T-helper 2 cell treated with Interferon-gamma antibody and Interleukin-4, amounts not matched to agents 100 ng/mL and 5 ng/mL, for 36 hours (primary cell): ENCODE data around the gene C11orf86. TPM values are rescaled to one million over a fixed set of nuclear protein-coding genes. Genes with fewer than 3 reads are reported as not detected.
"Not testable (repeated sequence)": the region's sequence is repeated elsewhere in the genome, so short reads cannot be mapped to it uniquely, and the experiment has no call there.

Experiments
- intact Hi-C: fragments of 100-400 bp; cut with micrococcal nuclease; formaldehyde crosslinking; loops from one replicate; pipeline ENCODE4 v1.15.1; 2023
- total RNA-seq: library from RNA; stranded (reverse); gene quantifications from 2 replicates; pipeline ENCODE4 v1.2.3, GENCODE V29; 2022

C11orf86 gene, protein sequence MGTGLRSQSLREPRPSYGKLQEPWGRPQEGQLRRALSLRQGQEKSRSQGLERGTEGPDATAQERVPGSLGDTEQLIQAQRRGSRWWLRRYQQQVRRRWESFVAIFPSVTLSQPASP
- total RNA-seq: not detected in 2 replicates

DNA sequence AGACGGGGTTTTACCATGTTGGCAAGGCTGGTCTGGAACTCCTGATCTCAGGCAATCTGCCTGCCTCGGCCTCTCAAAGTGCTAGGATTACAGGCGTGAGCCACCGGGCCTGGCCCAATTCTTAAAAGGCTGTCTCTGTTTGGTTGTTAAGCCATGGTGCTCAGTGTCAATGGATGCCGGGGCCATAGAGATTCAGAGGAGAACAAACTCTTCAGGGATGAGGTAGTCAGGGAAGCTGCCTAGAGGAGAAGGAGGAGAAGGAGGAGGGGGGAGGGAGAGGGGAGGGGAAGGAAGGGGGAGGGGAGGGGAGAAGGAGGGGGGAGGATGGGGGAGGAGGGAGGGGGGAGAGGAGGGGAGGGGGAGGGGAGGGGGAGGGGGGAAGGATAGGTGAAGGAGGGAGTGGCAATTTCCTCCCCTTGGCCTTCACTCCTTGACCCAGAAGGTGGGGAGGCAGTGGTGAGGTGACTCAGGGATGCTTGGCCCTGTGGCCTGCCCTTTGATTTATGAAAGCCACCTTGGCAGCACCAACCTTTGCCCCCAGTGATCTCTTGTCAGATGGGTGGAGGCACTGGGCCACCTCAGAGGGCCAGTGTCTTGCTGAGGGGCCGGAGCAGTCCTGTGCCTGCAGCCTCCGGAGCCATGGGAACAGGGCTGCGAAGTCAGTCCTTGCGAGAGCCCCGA, at the start of gene C11orf86:
C11orf86 (plus strand) TSS at position 581 of the 681 bp plus-strand sequence; CDS start at position 640, 59 bp downstream.
- intact Hi-C loops: no loop called here

DNA sequence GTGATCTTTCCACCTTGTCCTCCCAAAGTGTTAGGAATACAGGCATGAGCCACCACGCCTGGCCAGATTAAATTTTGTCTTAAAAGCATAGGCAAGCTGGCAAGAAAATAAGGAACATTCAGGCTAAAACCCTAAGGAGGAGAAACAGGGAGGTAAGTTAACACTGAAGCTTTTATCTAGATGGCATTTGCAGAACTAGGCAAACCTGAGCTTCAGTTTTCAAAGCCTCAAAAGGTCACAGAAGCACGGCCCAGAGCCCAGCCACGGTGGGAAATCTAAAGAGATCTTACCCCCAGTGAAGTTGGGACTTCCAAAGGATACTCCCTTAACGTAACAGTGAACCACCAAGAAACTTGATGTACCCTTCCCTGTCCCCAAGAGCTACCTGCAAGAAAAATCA, 45.4 kb upstream of the C11orf86 start:
- intact Hi-C loops: no loop called here

DNA sequence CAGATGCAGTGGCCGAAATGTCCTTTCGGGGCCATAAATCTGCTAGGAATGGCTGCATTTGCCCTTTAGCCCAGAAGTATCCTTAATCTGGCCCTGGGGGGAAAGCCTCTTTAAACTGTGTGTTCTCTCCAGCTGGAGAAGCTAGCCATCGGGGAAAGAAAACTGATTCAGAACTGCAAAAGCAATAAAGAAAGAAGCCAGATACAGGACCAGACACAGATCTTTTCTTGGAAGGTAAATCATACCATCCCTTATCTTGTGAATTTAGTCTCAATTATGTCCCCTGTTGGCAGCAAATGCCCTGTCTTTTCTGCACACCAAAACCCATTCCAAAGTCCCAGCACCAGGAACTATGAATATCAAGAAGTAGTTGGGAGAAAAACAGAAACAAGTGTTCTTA, 42.6 kb upstream of the C11orf86 start:
- intact Hi-C loops: no loop called here

DNA sequence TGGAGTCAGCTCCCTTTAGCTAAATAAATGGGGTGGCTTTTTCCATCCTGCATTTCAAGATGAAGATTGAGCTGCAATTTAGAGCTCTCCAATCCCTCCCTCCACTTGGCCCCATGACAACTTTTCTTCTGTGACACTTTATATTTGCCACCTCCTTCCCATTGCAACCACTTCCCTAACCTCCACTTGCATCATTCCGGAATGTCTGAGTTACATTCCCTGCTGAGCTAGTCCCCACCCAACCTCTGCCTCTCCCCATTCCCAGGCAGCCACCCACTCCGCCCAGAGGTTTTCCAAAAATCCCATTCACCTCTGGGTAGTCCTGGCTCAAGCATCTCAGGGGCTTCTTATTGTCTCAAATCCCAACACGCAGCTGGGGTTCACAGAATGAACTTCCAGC, 41.6 kb upstream of the C11orf86 start:
- intact Hi-C loops: no loop called here

DNA sequence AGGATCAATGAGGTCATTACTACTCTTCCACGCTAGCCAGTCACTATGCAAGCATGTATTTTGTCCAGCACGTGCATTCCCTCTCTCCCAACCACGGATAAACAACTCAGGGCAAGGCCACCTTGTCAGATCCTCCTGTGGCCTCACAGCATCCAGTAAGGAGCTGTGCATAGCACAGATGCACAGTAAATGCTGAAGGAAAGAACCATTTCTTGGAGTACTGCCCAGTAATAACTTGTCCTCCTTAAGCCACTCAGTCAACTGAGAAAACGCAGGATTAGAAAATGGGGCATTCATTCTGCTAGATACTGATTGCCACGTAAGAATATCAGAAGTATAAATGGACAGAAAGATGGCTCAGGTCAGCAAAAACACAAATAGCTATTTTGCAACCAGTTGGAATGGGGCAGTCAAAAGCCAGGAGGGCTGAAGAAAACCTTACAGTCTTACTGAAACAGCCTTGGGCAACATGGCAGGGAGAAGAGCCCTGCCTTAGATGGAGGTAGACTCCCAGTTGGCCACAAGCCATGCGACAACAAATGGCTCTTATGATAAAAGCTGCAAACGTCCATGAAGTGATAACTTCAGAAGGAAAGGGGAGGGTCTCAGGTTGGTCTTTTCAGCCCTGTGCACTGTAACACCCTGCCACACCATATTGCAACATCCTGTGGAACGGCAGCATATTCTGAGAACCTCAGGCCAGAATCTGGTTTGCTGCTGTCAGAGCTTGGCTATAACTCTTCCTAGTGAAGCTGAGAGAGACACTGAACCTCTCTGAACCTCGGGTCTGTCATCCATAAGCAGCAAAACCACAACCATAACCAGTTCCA, 39.9 kb upstream of the C11orf86 start:
- intact Hi-C loops: no loop called here

DNA sequence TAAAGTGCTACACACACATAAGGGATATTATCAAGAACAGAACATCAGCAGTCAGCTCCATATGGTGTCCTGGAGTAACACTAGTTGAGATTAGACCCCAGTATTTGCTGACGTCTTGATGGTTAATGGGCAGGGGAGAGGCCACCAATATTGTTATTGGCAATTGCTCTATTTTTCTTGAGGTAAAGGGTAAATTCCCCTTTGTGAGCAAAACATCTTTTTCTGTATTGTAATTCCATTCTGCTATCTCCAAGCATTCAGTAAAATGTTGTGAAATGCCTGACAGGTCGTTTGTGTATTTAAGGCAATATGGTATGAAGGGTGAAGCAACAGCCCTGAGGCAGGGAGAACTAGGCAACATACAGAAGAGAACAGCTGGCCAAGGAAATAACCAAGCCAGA, 38.8 kb upstream of the C11orf86 start:
- intact Hi-C loops: no loop called here

DNA sequence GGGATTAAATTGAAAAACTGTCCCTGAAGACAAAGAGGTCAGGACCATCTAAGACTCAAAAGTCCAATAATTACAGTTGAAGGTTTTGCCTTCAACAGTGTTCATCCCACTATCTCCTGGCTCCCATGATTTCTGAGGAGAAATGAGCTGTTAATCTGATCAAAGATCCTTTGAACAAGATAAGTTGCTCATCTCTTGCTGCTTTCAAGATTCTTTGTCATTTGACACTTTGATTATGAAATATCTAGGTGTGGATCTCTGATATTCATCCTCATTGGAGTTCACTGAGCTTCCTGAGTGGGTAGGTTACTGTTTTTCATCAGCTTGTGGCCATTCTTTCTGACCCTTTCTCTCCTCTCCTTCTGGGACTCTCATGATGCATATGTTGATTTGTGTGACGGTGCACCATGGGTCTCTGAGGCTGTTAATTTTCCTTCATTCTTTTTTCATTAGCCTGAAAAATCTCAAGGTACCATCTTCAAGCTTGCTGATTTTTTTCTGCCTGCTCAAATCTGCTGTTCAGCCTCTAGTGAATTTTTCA, 37.8 kb upstream of the C11orf86 start:
- intact Hi-C loops: no loop called here

DNA sequence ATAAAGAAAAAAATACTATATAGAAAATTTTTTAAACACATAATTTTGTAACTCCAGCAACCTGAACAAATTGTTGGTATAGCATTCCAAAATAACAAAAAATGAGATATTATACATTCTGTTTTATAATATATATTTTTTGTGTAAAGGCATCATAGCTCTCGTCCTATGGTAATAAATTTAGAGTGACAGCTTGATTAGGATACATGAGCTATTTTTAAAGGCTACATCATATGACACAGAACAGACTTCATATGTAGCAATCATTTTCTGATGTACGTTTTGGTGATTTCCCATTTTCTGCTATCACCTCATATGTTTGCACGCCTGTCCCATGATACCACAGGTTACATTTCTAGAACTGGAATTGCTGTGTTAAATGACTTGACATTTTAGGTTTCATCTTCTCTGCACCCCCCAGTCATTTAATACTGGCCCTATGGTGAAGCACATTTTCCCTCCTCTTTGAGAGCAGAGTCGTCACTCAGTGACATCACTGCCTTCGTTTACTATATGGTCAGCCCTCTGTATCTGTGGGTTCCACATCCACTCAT, 36.4 kb upstream of the C11orf86 start:
- intact Hi-C loops: no loop called here

DNA sequence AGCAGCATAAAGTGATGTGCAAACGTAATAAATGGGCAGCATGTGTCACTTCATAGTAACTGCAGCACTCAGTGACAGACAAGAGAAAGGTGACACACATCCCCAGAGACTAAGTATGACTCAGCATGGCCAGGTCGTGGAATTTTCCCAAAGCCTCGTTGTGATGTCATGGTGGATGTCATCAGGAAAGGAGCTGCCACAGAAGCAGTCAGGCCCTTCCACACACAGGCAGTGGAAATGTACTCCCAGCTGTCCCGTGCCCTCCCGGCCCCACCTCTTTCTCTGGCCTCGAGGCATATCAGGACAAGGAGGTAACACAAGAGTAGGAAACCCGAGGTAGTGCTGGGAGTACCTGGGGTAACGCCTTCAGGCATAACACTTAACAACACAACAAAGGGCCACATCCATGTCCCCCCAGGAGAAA, 25.0 kb upstream of the C11orf86 start:
- intact Hi-C loops: loop anchor here (10.0 kb wide), 1 partner anchor 355 kb away; the partner anchor contains the start of genes CCDC87 and CCS

DNA sequence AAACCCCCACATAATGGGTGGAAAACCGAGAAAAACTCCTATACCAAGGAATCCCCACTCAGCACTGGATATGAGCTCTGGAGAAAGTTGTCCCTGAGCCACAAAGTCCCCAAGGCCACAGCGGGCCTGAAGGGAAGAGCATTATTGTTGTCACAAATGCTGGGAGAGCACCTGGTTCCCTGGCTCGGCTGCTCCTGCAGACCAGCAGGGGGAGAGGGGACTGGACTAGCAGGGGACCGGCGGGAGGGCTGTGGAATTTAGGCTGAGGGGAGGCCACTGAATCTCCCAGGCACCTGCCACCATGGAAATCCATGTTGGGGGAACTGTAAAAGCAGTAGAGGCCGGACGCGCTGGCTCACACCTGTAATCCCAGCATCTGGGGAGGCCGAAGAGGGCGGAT, 24.0 kb upstream of the C11orf86 start:
- intact Hi-C loops: loop anchor here (10.0 kb wide), 1 partner anchor 356 kb away; the partner anchor contains the start of genes CCDC87 and CCS

DNA sequence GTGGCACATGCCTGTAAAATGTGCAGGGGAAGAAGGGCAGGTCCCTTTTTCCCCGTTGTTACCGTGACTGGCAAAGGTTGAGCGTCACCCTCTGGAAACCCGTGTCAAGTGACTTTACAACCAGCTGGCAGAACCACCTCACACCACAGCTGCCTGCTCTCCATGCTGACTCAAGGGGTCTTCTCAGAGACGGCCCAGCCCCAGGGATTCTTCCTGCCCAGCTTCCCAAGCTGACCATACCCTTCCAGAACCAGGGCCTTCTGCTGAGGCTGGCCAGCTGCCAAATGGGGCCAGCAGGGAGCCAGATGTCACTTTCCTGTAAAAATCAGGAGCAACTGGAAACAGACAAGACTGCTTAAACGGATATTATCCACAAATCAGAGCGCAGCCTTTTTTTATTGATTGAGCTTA, 23.2 kb upstream of the C11orf86 start:
- intact Hi-C loops: loop anchor here (10.0 kb wide), 1 partner anchor 357 kb away; the partner anchor contains the start of genes CCDC87 and CCS

DNA sequence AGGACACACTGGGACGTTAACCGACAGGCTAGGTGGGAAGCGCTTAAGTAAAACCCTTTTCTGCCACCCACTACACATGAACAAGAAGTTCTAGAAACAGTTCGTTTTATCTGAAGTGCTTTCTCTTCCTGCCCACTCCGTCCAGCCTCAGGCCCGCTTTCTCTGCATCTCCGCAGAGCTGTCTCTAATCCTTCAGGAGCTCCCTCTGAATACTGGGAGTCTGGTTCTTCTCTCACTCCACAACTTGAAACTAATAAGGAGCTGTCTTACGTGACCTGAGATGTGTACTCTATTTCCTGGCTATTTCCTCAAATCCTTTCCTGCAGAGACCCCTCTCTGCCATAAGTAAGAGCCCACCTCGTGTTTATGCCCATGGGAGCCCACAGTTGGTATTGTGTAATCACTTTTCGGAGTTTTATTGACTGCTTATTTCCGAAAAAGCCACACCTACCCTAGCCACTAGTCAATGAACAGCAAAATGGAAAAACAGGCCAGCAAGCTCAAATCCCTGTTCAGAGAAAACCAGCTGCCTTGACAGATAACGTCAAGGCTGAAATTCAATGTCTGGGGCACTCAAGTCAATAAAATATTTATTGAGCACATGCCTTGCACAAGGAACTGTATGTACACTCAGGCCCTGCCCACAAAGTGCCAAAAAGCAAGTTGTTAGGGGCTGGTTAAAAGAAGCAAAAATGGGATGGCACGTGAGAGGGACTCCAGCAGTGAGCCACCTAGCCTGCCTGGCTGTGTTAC, 21.8 kb upstream of the C11orf86 start:
- intact Hi-C loops: loop anchor here (10.0 kb wide), 1 partner anchor 358 kb away; the partner anchor contains the start of genes CCDC87 and CCS

DNA sequence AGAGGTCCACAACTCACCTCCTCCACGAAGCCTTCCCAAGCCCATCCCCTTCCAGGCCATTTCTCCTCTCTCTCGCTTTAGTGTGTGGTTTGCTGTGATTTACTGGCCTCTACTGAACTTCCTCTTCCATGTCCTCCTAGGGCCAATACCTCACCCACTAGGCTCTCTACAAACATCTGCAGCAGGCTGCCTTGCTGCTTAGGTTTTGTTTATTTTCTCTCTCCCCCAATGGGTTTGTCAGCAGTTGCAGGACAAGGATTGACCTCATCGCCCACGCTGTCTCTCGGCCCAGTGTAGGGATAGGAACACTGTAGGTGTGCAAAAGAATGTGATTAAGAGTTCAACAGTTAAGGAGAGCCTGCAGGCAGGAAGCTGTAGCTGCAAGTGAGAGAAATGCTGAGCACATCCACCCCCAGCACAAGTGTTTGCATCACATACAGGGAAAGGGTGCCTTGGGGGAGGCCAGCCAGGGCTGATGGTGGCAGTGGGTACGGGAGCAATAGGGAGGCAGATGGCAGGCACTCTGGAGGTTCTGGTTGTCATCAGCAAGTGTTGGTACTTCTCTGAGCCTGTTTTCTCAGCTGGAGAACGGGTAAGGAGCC, 18.3 kb upstream of the C11orf86 start:
- intact Hi-C loops: loop anchor here (5.0 to 10.0 kb wide), 3 partner anchors 114 to 362 kb away; partner anchors contain the start of genes CCDC87, CCS, KDM2A and RCE1

DNA sequence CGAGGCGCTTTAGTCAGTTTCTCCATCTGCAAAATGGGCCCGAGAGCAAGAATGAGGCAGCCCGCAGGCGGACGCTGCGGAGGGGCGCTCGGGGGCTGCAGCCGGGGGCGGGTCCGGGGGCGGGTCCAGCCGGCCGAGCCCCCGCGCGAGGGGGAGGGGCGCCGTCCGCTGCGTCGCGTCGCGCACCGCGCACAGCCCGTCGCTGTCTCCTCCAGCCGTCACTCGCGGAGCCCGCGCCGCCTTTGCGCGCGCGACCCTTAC, 17.2 kb upstream of the C11orf86 start:
- intact Hi-C loops: loop anchor here (1.0 to 10.0 kb wide), 4 partner anchors 102 to 363 kb away; partner anchors contain the start of genes CCDC87, CCS, KDM2A and RCE1

DNA sequence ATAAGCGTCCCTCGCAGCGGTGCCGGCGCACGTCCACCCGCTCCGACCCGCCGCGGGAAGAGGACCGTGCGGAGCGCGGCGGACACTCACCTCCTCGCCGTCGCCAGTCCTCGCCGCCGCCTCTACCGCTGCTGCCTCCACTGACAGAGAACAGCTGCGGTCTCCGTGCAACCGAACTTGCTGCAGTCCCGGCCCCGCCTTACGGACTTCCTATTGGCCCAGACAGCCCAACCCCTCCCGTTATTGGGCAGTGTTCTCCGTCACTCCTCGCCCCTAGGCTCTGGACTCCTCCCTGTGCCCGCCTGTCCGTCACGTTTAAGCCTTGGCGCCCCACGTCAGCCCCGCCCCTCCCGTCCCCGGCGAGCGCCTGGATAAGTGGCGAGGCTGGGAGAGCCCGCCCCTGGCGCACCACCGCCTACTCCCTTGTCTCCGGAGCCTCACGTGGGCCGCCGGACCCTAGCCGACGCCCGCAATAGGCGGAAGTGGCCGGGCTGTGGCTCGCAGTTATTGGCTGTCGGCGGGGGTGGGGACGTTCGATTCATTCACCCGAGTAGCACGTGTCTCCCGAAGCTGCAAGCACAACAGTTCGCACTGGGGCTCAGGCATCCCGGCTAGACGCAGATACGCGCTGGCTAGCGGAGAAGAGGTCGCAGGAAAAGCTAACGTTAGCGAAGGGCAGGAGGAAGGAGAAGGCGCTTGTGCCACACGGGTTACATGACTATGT, 16.7 kb upstream of the C11orf86 start, which contains the start of gene PC:
PC (minus strand) TSS at position 152 of the 724 bp plus-strand sequence. CDS start 86,224 bp downstream, outside the sequence.
- intact Hi-C loops: loop anchor here (1.0 to 10.0 kb wide), 4 partner anchors 102 to 364 kb away; partner anchors contain the start of genes CCDC87, CCS, KDM2A and RCE1

DNA sequence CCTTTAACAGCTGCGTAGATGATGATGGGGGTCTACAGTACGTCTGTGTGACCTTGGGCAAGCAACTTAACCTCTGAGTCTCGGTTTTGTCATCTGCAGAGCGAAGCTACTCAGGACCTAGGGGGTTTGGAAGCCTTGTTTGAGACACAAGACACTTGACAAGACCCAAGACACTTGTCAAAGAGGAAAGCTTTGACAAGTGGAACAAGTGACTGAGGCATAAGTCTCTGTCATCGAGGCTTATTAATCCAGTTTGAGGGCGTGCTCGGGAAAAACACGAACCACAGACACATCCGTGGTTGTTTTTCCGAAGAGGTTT, 16.2 kb upstream of the C11orf86 start:
- intact Hi-C loops: loop anchor here (1.0 to 10.0 kb wide), 4 partner anchors 103 to 364 kb away; partner anchors contain the start of genes CCDC87, CCS, KDM2A and RCE1

DNA sequence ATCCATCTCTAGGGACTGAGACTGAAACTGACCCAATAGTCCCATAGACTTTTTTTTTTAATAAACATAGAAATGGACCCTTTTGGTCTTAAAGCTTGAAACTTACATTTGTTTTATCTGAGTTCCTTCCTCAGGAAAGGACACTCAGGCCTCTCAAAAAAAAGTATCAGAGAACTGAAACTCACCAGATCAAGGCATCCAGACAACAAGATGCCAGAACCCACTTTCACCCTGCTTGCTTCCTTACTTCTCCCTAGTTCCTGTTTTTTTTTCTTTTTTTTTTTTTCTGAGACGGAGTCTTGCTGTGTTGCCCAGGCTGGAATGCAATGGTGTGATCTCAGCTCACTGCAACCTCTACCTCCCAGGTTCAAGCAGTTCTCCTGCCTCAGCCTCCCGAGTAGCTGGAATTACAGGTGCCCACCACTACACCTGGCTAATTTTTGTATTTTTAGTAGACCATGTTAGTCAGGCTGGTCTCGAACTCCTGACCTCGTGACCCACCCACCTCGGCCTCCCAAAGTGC, 13.4 kb upstream of the C11orf86 start:
- intact Hi-C loops: not testable (repeated sequence)

DNA sequence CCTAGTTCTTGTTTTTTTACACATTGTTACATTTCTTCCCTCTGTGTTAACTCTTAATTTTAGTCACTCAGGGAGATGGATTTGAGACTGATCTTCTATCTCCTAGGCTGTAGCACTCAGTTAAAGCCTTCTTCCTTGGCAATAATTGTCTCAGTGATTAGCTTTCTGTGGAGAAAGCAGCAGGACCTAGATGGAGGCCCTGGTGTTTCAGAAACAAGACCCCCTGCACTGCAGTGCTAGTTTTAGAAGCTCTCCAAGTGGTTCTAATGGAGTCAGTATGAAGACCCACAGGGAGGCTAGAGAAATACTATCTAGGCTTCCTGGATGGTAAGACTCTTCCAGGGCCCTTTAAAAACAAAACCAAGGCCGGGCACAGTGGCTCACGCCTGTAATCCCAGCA, 12.9 kb upstream of the C11orf86 start:
- intact Hi-C loops: no loop called here

DNA sequence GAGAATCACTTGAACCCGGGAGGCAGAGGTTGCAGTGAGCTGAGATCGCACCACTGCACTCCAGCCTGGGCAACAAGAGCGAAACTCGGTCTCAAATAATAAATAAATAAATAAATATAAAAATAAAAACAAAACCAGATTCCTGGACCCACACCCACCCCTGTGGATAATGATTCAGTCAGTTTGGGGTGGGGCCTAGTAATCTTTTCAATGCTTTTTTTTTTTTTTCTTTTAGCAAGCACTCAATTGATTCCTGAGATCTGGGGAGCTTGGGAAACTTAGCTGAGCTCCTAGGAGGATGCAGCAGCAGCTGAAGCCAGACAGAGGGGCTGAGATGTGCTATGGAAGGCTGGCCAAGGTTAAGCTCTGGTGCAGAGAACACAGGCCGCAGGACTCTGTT, 12.3 kb upstream of the C11orf86 start:
- intact Hi-C loops: no loop called here
